Cardiac muscle cell (in vitro differentiated cells and primary cell): ENCODE data around the gene KISS1. TPM values are rescaled to one million over a fixed set of nuclear protein-coding genes. Genes with fewer than 3 reads are reported as not detected.

ENCODE experiments used
- DNase-seq, 2 donors: peaks; one replicate each; pipeline versions ENCODE4 v3.0.0 to v3.0.0-alpha.2; 2010 to 2017; ENCODE audit warnings: low read depth in 1 of 2, low spot score in 1 of 2
- H3K27ac ChIP-seq: fragments of 200-600 bp; sonication (generic); 2 replicates; pipeline ENCODE4 v1.5.1; 2016
- H3K27me3 ChIP-seq: fragments of 200-600 bp; sonication (generic); 2 replicates; pipeline ENCODE4 v1.6.0; 2016; ENCODE audit warnings: control low read depth
- H3K36me3 ChIP-seq: fragments of 200-600 bp; sonication (generic); 2 replicates; pipeline ENCODE4 v1.5.1; 2016; ENCODE audit warnings: control low read depth
- H3K4me1 ChIP-seq: fragments of 200-600 bp; sonication (generic); 2 replicates; pipeline ENCODE4 v1.8.1; 2017; ENCODE audit warnings: low read depth, mild to moderate bottlenecking, mixed run types
- H3K4me3 ChIP-seq: fragments of 200-600 bp; sonication (generic); 2 replicates; pipeline ENCODE4 v1.5.1; 2016; ENCODE audit warnings: mild to moderate bottlenecking
- H3K9me3 ChIP-seq: fragments of 200-600 bp; sonication (generic); 2 replicates; pipeline ENCODE4 v1.5.1; 2017; ENCODE audit warnings: low read depth, mild to moderate bottlenecking, control low read depth
- polyA plus RNA-seq: library from polyadenylated mRNA; unstranded; fragments of >200 nt; fragmentation: Nextera tagmentation; extraction: Ambion mirVana; gene quantifications from 2 replicates; pipeline ENCODE4 v1.2.1, GENCODE V29; 2016
- total RNA-seq: library from RNA; depleted of rRNA; stranded (reverse); fragments of >200 nt; gene quantifications from 2 replicates; pipeline ENCODE4 v1.2.3, GENCODE V29; 2016
- TF ChIP-seq, protein P1 (sequence below): IDR thresholded peaks from 2 replicates; pipeline ENCODE4 v1.5.1; 2012; ENCODE audit warnings: low read depth, mild to moderate bottlenecking, low read length

Gene KISS1
- total and polyA plus RNA-seq, 2 experiments from 2014 or later: 0.21 to 1.4 TPM

DNA sequence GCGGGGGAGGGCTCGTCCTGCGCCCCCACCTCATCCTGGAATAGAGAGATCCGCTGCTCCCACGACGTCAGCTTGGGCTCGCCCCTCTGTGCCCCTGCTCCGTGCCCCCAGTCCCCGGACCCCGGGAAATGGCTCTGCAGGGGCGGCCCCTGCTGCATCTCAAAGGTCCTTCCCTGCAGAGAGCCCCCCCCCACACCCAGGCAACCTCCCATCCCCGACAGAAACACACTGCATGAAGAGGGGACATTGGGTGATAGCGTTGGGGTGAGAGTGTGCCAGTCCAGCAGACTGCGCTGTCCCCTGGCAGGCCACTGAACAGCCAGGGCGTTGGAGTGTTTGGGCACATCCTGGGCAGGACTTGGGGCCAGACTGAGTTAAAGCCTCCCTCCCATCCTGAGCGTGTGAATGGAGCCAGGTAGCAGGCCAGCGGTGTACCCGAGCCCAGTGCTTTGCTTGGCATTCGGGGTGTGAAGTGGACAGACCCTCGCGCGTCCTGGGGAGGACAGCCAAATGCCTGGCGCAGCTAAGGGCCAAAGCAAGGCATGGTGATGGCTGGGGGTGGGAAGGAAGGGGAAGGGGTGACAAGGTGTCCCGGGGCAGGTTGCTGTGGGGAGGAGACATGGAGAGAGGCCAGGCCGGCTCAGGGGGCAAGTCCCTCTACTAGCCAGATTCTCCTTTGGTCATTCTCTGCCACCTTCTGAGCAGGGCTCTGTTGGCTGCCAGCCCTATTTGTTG lies 43.8 kb downstream of the KISS1 start:
- peak overlapping the region; percentile 46 for H3K4me3 ChIP-seq
- TF ChIP-seq, protein P1, sequence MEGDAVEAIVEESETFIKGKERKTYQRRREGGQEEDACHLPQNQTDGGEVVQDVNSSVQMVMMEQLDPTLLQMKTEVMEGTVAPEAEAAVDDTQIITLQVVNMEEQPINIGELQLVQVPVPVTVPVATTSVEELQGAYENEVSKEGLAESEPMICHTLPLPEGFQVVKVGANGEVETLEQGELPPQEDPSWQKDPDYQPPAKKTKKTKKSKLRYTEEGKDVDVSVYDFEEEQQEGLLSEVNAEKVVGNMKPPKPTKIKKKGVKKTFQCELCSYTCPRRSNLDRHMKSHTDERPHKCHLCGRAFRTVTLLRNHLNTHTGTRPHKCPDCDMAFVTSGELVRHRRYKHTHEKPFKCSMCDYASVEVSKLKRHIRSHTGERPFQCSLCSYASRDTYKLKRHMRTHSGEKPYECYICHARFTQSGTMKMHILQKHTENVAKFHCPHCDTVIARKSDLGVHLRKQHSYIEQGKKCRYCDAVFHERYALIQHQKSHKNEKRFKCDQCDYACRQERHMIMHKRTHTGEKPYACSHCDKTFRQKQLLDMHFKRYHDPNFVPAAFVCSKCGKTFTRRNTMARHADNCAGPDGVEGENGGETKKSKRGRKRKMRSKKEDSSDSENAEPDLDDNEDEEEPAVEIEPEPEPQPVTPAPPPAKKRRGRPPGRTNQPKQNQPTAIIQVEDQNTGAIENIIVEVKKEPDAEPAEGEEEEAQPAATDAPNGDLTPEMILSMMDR: no peak
- no peak overlapping the region for H3K27ac ChIP-seq
- no peaks in the 10 kb centered on the region for H3K36me3 ChIP-seq
- DNase-seq: no peak
- H3K9me3 ChIP-seq: no peaks in the 10 kb centered on the region
- H3K4me1 ChIP-seq: no peaks in the 10 kb centered on the region
- H3K27me3 ChIP-seq: no peaks in the 10 kb centered on the region

DNA sequence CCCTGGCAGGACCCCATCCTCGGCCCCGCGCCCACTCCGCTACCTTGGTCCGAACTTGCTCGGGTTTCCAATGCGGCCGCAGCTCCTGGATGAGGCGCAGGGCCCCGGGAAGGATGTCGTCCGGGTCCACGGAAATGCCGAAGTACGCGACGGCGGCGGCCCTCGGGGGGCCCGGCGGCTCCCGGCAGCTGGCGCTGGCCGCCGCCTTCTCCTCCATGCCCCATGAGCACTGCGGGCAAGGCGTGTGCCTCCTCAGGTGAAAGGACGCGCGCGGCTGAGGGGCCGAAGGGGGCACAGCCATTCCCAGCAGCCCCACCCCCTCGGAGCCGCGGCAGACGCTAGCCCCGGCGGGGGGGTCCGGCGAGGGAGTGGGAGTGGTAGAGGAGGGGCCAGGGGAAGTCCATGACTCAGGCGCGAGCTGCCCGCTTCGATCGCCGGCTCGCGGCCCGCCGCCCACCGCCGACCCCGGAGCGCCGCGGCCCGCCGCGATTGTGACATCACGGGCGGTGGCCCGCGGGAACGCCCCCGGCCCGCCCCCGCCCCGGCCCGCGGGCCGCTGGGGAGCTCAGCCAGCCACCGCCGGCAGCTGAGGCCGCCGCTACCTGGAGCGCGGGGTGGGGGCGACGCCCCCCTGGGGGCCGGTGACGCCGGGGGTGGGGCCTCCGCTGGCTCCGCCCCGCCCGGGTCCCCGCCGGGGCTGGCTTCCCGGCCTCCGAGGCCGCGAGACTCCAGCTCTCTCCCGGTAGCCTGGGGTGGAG lies 44.6 kb downstream of the KISS1 start, which contains the start of gene ETNK2:
Gene ETNK2, minus strand, starts transcription at position 493 of the 758 bp plus-strand sequence. Its CDS starts 192 bp downstream, at position 301.
- Histone ChIP-seq H3K4me1 (no peaks in the 10 kb centered on the region), H3K4me3 (peak within 1 kb of the TSS; percentile 46), H3K27ac (no peak within 1 kb of the TSS), H3K27me3 (no peaks in the 10 kb centered on the region), H3K9me3 (no peaks in the 10 kb centered on the region), H3K36me3 (no peaks in the 10 kb centered on the region)
- TF ChIP-seq, protein P1: no peak
- DNase-seq: peak; percentile 50 to 67

DNA sequence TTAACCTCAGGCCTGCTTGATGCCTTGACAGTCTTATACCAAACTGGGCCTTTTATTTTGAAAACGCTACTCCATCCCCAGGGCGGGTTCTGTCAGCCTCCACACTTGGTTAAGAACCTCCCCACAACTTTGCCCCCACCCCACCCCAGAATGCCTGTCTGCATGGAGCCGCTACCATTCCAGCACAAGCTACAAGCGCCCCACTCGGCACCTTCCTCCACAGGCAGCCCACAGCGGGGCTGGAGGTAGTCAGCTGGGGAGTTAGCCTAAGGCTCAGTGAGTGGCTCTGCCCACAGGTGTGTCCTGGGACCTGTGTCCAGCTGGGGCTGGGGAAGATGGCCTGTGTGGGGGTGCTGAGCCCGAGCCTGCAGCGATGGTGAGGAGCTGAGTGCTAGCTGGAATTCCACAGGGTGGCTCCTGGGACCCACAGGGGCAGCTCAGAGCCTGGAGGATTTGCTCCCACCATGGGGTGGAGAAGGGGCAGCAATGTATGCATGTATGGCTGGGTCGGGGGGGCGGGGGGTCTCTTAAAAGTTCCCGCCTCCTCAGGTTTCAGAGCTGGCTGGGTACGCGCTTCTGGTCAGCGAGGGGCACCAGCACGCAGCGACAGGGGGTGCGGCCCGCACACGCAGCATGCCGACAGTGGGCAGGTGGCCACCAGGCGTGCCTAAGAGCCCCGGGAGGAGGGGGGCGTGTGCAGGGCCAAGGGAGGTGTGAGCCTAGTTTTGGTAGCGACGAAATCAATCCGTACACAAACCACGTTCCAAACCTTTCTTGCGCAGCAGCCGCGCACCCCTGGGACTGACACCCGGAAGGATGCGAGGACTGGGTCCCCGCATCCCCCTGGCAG lies 45.4 kb downstream of the KISS1 start:
- Histone ChIP-seq H3K9me3 (no peaks in the 10 kb centered on the region), H3K27ac (no peak overlapping the region)

DNA sequence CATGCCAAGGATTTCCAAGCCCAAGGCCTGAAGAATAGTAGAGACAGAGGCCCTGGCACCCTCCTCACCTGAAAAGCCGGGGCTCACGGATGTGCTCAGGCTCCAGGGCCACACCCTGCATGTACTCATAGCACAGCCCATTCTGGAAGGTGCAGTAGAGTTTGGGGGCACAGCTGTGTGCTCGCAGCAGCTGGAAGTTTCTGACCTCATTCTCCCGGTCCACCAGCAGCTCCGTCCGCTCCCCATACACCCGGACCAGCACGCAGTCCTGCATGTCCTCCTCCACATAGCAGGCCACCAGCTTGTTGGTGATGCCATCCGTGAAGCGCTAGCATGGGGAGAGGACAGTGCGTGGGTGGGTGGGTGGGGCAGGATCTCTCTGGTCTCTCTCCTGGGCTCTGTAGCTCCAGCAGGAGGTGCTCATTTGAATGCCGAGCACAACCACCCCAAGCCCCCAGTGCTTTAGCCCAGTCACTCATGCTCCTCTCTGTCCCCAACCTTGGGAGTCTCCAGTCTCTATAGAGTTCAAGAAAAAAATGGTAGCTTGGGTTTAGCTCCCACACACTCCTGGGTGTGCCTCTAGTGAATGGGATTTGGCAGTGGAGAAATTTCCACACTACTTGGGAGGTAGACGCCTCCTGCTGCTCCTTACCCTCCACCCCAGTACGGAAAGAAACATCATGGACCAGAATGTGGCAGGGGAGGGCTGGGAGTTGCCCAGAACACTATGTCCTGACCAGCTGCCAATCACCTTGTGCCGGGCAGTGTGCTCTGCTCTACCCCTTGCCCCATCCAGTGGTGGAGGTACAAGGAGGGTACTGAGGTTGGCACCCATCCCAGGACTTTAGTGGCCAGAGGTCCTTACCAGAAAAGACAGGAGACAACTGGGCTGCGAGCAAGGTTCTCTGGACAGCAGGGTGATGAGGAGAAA lies 46.4 kb downstream of the KISS1 start:
- Histone ChIP-seq H3K27me3 (no peaks in the 10 kb centered on the region), H3K27ac (no peak overlapping the region), H3K9me3 (no peaks in the 10 kb centered on the region), H3K4me1 (no peaks in the 10 kb centered on the region), H3K4me3 (no peak overlapping the region), H3K36me3 (no peaks in the 10 kb centered on the region)
- no peak for DNase-seq
- TF ChIP-seq, protein P1: no peak

More for the DNA sequence above, 45.4 kb downstream of the KISS1 start:
- Histone ChIP-seq H3K4me1 (no peaks in the 10 kb centered on the region), H3K4me3 (peak overlapping the region; percentile 46), H3K36me3 (no peaks in the 10 kb centered on the region), H3K27me3 (no peaks in the 10 kb centered on the region)
- TF ChIP-seq, protein P1: no peak
- DNase-seq: no peak
